Measurements from ENCODE around the gene AKR1C2.

- no peak for TF ChIP-seq CTCF (IDR thresholded peaks at IDR 0.05)
- no peak for TF ChIP-seq EZH2 (IDR thresholded peaks at IDR 0.05)
Observed at GRCh38 chr10:5036511-5036910, 32.9 kb upstream of the AKR1C2 start.
